HG02642 (cell line): ENCODE results near the gene PCNX1.
"Not testable (repeated sequence)": the region's sequence is repeated elsewhere in the genome, so short reads cannot be mapped to it uniquely, and the experiment has no call there.

ENCODE experiments used
- ATAC-seq: cut with Tn5 transposase; IDR thresholded peaks from one replicate; pipeline ENCODE4 v1.9.1; 2021; ENCODE audit warnings: mild to moderate bottlenecking; ENCODE audit not compliant: unreplicated experiment, poor library complexity

The PCNX1 gene

DNA sequence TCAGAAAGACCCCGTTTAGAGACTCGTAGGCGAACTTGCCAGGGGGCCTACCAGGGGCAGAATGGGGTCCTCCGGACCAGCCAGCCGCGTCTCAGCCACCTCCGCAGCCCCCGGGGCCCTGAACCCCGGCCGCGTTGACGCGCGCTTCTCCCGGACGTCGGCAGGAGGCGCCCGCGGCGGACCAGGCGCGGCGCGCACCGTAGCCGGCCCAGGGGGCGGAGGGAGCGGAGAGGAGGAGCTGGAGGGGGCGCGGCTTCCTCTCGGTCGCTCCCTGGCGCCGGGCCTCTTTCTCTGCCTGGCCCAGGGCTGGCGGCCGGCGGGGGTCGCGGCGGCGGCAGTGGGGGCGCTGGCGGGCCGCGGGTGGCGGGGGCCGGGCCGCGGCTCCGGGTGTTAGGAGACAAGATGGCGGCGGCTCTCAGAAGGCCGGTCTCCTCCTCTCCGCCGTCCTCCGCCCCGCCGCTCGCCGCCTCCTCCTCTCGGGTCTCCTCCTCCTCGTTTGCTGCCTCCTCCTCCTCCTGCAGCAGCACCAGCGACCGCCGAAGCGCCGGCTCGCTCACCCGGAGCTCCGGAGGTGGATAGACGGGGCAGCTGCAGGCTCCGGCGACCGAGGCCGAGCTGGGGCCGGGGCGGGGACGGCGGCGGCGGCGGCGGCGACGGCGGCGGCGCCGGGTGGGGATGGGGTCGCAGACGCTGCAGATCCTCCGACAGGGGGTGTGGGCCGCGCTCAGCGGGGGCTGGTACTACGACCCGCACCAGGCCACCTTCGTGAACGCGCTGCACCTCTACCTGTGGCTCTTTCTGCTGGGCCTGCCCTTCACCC lies at the start of gene PCNX1:
TSS of gene PCNX1 (plus strand) at position 284 of the 820 bp plus-strand sequence. CDS start at position 676, 392 bp downstream.
- peak; percentile 80 for ATAC-seq

DNA sequence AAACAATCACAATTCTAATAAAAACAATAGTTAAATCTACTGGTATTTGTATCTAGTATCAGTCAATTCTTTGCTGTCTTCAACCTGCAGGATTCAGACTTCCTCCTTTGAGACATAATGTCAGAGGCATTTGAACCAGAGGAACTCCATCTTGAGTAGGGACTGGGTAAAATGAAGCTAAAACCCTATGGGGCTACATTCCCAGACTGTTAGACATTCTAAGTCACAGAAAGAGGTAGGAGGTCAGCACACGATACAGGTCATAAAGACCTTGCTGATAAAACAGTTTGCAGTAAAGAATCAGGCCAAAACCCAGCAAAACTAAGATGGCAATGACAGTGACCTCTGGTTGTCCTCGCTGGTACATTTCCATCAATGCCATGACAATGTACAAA lies 49.8 kb upstream of the PCNX1 start:
- no peak for ATAC-seq

DNA sequence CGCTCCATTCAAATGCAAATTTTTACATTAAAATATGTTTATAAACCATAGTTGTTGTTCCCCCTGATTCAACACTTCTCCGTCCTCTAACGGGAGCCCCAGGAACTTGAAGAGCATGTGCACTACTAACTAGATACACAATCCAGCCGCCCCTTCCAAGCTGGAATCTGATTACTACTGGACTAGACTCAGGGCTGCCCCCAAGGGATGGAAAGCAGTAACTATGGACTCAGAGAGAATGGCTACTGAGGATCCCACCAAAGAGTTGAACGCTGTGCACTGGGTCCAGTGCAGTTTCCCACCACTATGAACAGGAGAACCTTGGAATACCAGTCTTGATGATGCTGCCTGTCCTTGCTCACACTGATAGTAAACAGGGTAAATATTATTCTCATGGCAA lies 48.6 kb upstream of the PCNX1 start:
- no peak for ATAC-seq

GRCh38 chr14:70866992-70867391 lies 40.3 kb upstream of the PCNX1 start:
- ATAC-seq, result not testable (repeated sequence)

DNA sequence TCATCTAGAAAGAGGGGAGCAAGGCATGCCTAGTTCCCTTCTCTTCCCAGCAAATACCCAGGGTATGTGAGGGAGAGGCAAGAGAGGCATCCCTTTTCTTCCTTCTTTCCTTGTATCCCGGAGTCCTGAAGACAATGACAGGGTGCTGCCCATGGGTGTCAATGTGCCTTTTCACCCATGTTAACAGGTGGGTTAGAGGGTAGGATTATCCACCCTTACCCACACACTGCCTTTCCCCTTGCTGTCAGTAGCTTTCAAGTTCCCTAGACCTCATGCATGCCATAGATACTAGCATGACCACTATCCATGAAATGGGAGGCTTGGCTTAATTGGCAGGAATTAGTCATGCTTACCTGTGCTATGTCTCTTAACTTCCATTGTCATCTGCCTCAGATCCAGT lies 36.3 kb upstream of the PCNX1 start:
- no peak for ATAC-seq

- peak; percentile 50 for ATAC-seq
Observed at GRCh38 chr14:70871863-70872677, 35.2 kb upstream of the PCNX1 start.

GRCh38 chr14:70872678-70873020 lies 34.6 kb upstream of the PCNX1 start:
- ATAC-seq, result no peak

GRCh38 chr14:70873627-70874026 lies 33.6 kb upstream of the PCNX1 start:
- ATAC-seq, result no peak

DNA sequence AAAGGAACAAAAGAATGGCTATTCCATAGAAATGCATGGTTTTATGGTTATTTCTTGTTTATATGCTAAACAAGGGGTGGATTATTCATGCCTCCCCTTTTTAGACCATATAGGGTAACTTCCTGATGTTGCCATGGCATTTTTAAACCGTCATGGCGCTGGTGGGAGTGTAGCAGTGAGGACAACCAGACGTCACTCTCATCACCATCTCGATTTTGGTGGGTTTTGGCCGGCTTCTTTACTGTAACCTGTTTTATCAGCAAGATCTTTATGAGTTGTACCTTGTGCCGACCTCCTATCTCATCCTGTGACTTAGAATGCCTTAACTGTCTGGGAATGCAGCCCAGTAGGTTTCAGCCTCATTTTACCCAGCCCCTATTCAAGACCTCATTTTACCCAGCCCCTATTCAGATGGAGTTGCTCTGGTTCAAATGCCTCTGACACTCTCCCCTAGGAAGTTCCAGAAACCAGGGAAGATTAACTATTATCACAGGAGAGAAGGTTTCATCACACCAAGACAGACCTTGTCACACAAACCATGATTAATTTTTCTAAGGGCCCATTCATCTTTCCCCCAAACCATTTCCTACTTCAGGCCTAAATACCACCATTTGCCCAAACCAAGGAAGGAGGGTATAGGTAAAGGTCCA lies 31.3 kb upstream of the PCNX1 start:
- ATAC-seq, result not testable (repeated sequence)

GRCh38 chr14:70879448-70879847 lies 27.8 kb upstream of the PCNX1 start:
- ATAC-seq, result no peak

- ATAC-seq, result not testable (repeated sequence)
Observed at GRCh38 chr14:70880888-70881287, 26.4 kb upstream of the PCNX1 start.

GRCh38 chr14:70881549-70882177 lies 25.6 kb upstream of the PCNX1 start:
- peak; percentile 60 for ATAC-seq

GRCh38 chr14:70882776-70883492 lies 24.3 kb upstream of the PCNX1 start:
- no peak for ATAC-seq

DNA sequence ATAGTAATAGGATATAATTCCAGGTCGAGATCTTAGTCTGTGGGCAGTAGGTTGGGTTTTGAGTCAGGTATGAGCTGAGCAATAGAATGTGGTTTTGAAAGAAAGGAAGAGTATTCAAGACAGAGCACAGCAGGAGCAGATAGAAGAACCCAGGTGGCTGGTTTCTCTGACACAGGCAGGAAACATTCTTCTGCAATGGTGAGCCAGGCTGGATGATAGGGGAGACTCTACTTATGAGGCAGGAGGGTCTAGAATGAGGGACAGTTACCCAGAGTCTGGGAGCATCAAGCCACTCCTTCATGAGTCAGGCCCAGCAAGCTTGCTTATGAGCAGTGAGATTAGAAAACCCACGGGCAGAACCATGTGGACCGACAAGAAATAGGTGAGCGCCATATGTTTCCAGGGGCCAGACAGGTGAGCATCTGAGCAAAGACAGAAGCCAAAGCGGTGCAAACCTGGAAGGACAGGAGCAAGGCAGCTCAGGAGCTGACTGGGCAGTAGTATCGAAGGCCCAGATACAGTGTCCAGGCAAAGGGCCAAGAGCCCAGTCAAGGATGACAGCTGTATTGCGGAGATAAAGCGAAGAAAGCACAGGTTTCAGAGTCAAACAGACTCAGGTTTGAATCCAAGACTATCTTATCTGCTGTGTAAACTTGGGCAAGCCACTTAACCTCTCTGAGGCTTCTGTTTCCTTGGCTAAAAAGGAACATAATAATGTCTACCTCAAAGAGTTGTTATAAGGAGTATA lies 22.5 kb upstream of the PCNX1 start:
- ATAC-seq, result no peak

GRCh38 chr14:70885343-70886022 lies 21.8 kb upstream of the PCNX1 start:
- no peak for ATAC-seq

- peak; percentile 47 for ATAC-seq
Observed at GRCh38 chr14:70886421-70887206, 20.6 kb upstream of the PCNX1 start.

DNA sequence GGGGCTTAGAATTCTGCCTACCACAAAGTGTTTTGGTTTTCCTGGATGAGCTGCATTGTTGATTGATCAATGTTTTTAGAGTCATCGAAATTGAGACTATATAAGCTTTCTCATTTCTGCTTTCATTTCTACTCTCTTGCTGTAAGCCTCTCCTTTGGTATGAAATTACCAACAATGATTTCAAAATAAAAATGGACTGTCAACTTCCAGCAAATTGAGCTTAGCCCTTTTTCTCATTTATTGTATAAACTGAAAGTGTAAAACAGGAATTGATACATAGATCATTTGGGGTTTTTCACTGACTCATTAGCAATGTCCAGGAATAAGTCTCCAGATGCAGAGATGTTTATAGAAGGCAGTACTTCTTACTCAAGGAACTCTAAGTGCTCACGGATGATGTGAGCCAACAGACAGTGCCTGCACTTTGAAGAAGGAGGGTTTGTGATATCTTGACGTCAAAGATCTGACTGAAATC lies 20.0 kb upstream of the PCNX1 start:
- ATAC-seq, result peak; percentile 43
